A673 (cell line): ENCODE measurements around the gene CLEC3A. TPM values are rescaled to one million over a fixed set of nuclear protein-coding genes. Genes with fewer than 3 reads are reported as not detected.

Experiments
- BruUV-seq: library from RNA; stranded (reverse); fragments of 400-500 nt; replicated peaks from 2 replicates; lab custom pipeline; 2021; lab: Mats Ljungman, UMichigan
- CTCF ChIA-PET: fragments of 300-600 bp; sonication (Branson Sonifier 250); formaldehyde crosslinking; loops from one replicate; lab custom pipeline; 2022; ENCODE audit warnings: antibody characterized with exemption; lab: Charles Lee
- POLR2A ChIA-PET: fragments of 300-600 bp; sonication (Branson Sonifier 250); formaldehyde crosslinking; loops from one replicate; lab custom pipeline; 2022; ENCODE audit warnings: antibody characterized with exemption; ENCODE audit not compliant: low non-redundant PET; lab: Charles Lee
- DNase-seq: peaks from one replicate; pipeline ENCODE4 v3.0.0-alpha.2; 2015; ENCODE audit warnings: low spot score
- H3K27ac ChIP-seq: fragments of 200-600 bp; sonication (generic); 2 replicates; pipeline ENCODE4 v1.5.1; 2016; ENCODE audit warnings: mixed run types, low read depth, mild to moderate bottlenecking, mixed read lengths, antibody characterized with exemption, low read length; ENCODE audit not compliant: poor library complexity, severe bottlenecking
- H3K27me3 ChIP-seq: fragments of 200-600 bp; sonication (generic); replicated peaks from 2 replicates; pipeline ENCODE4 v1.6.1; 2017; ENCODE audit warnings: mixed run types, low read depth, mild to moderate bottlenecking, mixed read lengths, antibody characterized with exemption, low read length; ENCODE audit not compliant: insufficient read depth, poor library complexity
- H3K36me3 ChIP-seq: fragments of 200-600 bp; sonication (generic); 2 replicates; pipeline ENCODE4 v1.6.1; 2016; ENCODE audit warnings: mixed run types, mild to moderate bottlenecking, mixed read lengths, antibody characterized with exemption, low read length; ENCODE audit not compliant: insufficient read depth, poor library complexity, severe bottlenecking
- H3K4me1 ChIP-seq: fragments of 200-600 bp; sonication (generic); 2 replicates; pipeline ENCODE4 v1.6.1; 2017; ENCODE audit warnings: mixed run types, mild to moderate bottlenecking, mixed read lengths, antibody characterized with exemption, low read length; ENCODE audit not compliant: insufficient read depth, poor library complexity, severe bottlenecking
- H3K4me3 ChIP-seq: fragments of 200-600 bp; sonication (generic); 2 replicates; pipeline ENCODE4 v1.5.1; 2016; ENCODE audit warnings: low read depth, mixed run types, mild to moderate bottlenecking, mixed read lengths, low read length; ENCODE audit not compliant: poor library complexity, severe bottlenecking
- H3K9me3 ChIP-seq: fragments of 200-600 bp; sonication (generic); 2 replicates; pipeline ENCODE4 v1.6.1; 2016; ENCODE audit warnings: mixed run types, low read depth, mild to moderate bottlenecking, mixed read lengths, antibody characterized with exemption, low read length; ENCODE audit not compliant: poor library complexity, severe bottlenecking
- CTCF ChIP-seq: fragments of 300-800, 200-600 bp; sonication (generic); conservative IDR thresholded peaks from 2 replicates; pipeline ENCODE4 v1.5.1; 2017; ENCODE audit warnings: low read depth, mild to moderate bottlenecking, antibody characterized with exemption, low read length, moderate library complexity, mixed read lengths
- EZH2 ChIP-seq: fragments of 200-600 bp; sonication (generic); IDR thresholded peaks from 2 replicates; pipeline ENCODE4 v1.6.1; 2017; ENCODE audit warnings: borderline replicate concordance, low read depth, mild to moderate bottlenecking, mixed read lengths, antibody characterized with exemption, low read length; ENCODE audit not compliant: poor library complexity, severe bottlenecking
- intact Hi-C: fragments of 100-400 bp; cut with micrococcal nuclease; formaldehyde crosslinking; loops from one replicate; pipeline ENCODE4 v1.10.0; 2022; ENCODE audit not compliant: unreplicated experiment
- total RNA-seq: library from RNA; stranded (reverse); gene quantifications from 2 replicates; pipeline ENCODE4 v1.2.3, GENCODE V29; 2021

Gene CLEC3A
- total RNA-seq, 1 experiment from 2014 or later: not detected

GRCh38 chr16:78060295-78060694 lies 37.9 kb downstream of the CLEC3A start:
- Histone ChIP-seq H3K4me1 (no peaks in the 10 kb centered on the region), H3K27me3 (no peaks in the 10 kb centered on the region), H3K27ac (no peak overlapping the region), H3K36me3 (no peaks in the 10 kb centered on the region), H3K4me3 (no peak overlapping the region), H3K9me3 (no peaks in the 10 kb centered on the region)
- POLR2A ChIA-PET: interaction anchor here (0.6 kb wide), 1 partner anchor 187 kb away, joined by 3 read pairs; no protein-coding TSS in a partner anchor
- intact Hi-C loops: no loop called here
- no peak for TF ChIP-seq EZH2
- TF ChIP-seq CTCF: no peak
- no TSS peak for BruUV-seq
- no peak for DNase-seq
- CTCF ChIA-PET: no interaction called here

GRCh38 chr16:78060809-78061208 lies 38.5 kb downstream of the CLEC3A start:
- Histone ChIP-seq H3K27me3 (no peaks in the 10 kb centered on the region), H3K4me3 (no peak overlapping the region), H3K27ac (no peak overlapping the region), H3K4me1 (no peaks in the 10 kb centered on the region), H3K9me3 (no peaks in the 10 kb centered on the region), H3K36me3 (no peaks in the 10 kb centered on the region)
- intact Hi-C loops: no loop called here
- ChIA-PET CTCF (no interaction called here), POLR2A (interaction anchor here (0.6 kb wide), 1 partner anchor 187 kb away, joined by 3 read pairs; no protein-coding TSS in a partner anchor)
- TF ChIP-seq EZH2: no peak
- TF ChIP-seq CTCF: no peak
- DNase-seq: no peak
- no TSS peak for BruUV-seq

GRCh38 chr16:78065319-78065718 lies 43.0 kb downstream of the CLEC3A start:
- H3K9me3 ChIP-seq: no peaks in the 10 kb centered on the region
- no peak overlapping the region for H3K4me3 ChIP-seq
- ChIA-PET POLR2A (no interaction called here), CTCF (no interaction called here)
- H3K27me3 ChIP-seq: no peaks in the 10 kb centered on the region
- no peak overlapping the region for H3K27ac ChIP-seq
- no peaks in the 10 kb centered on the region for H3K4me1 ChIP-seq
- BruUV-seq: no TSS peak
- H3K36me3 ChIP-seq: no peaks in the 10 kb centered on the region
- intact Hi-C loops: no loop called here
- DNase-seq: no peak
- TF ChIP-seq CTCF: no peak
- no peak for TF ChIP-seq EZH2
